ENCODE measurements around the gene KRT17.
A peak's percentile ranks its signal among the peaks of the same experiment; 100 is the strongest.
"Not testable (repeated sequence)": the region's sequence is repeated elsewhere in the genome, so short reads cannot be mapped to it uniquely, and the experiment has no call there.

Gene KRT17

GRCh38 chr17:41593306-41593981 lies 30.9 kb downstream of the KRT17 start:
- DNase-seq (ENCODE audit: low spot score) = no peak

GRCh38 chr17:41592601-41593305 lies 31.6 kb downstream of the KRT17 start:
- no peak for DNase-seq (ENCODE audit: low spot score)

GRCh38 chr17:41589301-41589700 lies 35.1 kb downstream of the KRT17 start:
- no peak for DNase-seq (ENCODE audit: low spot score)

- DNase-seq (ENCODE audit: low spot score) = no peak
Observed at GRCh38 chr17:41588126-41588810, 36.1 kb downstream of the KRT17 start.

GRCh38 chr17:41586863-41587495 lies 37.4 kb downstream of the KRT17 start, which contains the start of gene KRT14:
TSS of gene KRT14 (minus strand) at chr17:41586895. CDS start at chr17:41586834, 61 bp downstream.
- DNase-seq (ENCODE audit: low spot score) = no peak

GRCh38 chr17:41585301-41586056 lies 38.9 kb downstream of the KRT17 start:
- DNase-seq (ENCODE audit: low spot score) = no peak

- not testable (repeated sequence) for DNase-seq (ENCODE audit: low spot score)
Observed at GRCh38 chr17:41584331-41584927, 39.9 kb downstream of the KRT17 start.

- DNase-seq (ENCODE audit: low spot score) = no peak
Observed at GRCh38 chr17:41583137-41584127, 40.9 kb downstream of the KRT17 start.

GRCh38 chr17:41582061-41582968 lies 42.1 kb downstream of the KRT17 start:
- DNase-seq (ENCODE audit: low spot score) = not testable (repeated sequence)

- DNase-seq (ENCODE audit: low spot score) = no peak
Observed at GRCh38 chr17:41581366-41582060, 42.9 kb downstream of the KRT17 start.

- DNase-seq (ENCODE audit: low spot score) = no peak
Observed at GRCh38 chr17:41580687-41581365, 43.5 kb downstream of the KRT17 start.

- no peak for DNase-seq (ENCODE audit: low spot score)
Observed at GRCh38 chr17:41580244-41580575, 44.2 kb downstream of the KRT17 start.

- DNase-seq (ENCODE audit: low spot score) = peak; percentile 52
Observed at GRCh38 chr17:41579484-41580243, 44.7 kb downstream of the KRT17 start.

GRCh38 chr17:41578971-41579370 lies 45.4 kb downstream of the KRT17 start:
- DNase-seq (ENCODE audit: low spot score) = no peak

- no peak for DNase-seq (ENCODE audit: low spot score)
Observed at GRCh38 chr17:41578538-41578937, 45.8 kb downstream of the KRT17 start.

- not testable (repeated sequence) for DNase-seq (ENCODE audit: low spot score)
Observed at GRCh38 chr17:41576740-41577139, 47.6 kb downstream of the KRT17 start.

GRCh38 chr17:41575336-41575735 lies 49.0 kb downstream of the KRT17 start:
- DNase-seq (ENCODE audit: low spot score) = no peak

Data from RKO (cell line).